Measurements from ENCODE around the gene KANSL1. TPM values are rescaled to one million over a fixed set of nuclear protein-coding genes. Genes with fewer than 3 reads are reported as not detected.

The KANSL1 gene
- total RNA-seq, 2 donors from 2014 or later: 137 to 144 TPM

- H3K27me3 Mint-ChIP-seq (ENCODE audit: insufficient read depth): no peaks in the 10 kb centered on the region
- Histone ChIP-seq H3K9ac (ENCODE audit: extremely low read depth, low read length, poor library complexity, severe bottlenecking) (no peak overlapping the region), H3K36me3 (ENCODE audit: control insufficient read depth, insufficient read depth, low read length) (peaks cover 19% of the 10 kb centered on the region), H3K9me3 (ENCODE audit: control insufficient read depth, low read length) (no peaks in the 10 kb centered on the region), H3K27me3 (ENCODE audit: control insufficient read depth, insufficient read depth, low read length, poor library complexity, severe bottlenecking) (no peaks in the 10 kb centered on the region), H3K27ac (ENCODE audit: low read depth, low read length) (no peak overlapping the region), H3K4me3 (ENCODE audit: low read length) (no peak overlapping the region), H3K4me1 (ENCODE audit: control insufficient read depth, insufficient read depth, low read length) (no peaks in the 10 kb centered on the region)
- H3K4me1 Mint-ChIP-seq: peaks cover 4% of the 10 kb centered on the region
- H3K36me3 Mint-ChIP-seq (ENCODE audit: low read depth): peaks cover 58% of the 10 kb centered on the region
- H3K9me3 Mint-ChIP-seq: no peaks in the 10 kb centered on the region
- H3K4me3 Mint-ChIP-seq: no peak overlapping the region
- no peak for DNase-seq
- no peak overlapping the region for H3K27ac Mint-ChIP-seq
- TF ChIP-seq CTCF (conservative IDR thresholded peaks at IDR 0.05): no peak
- 98 to 100% methylated on average over 2 to 3 of the region's 3 CpGs for WGBS, 2 experiments (ENCODE audit: insufficient coverage in 1 of 2, insufficient read length in 1 of 2)
Observed at GRCh38 chr17:46216682-46217081, 23.5 kb upstream of the KANSL1 start.

- Histone ChIP-seq H3K4me3 (ENCODE audit: low read length) (no peak overlapping the region), H3K4me1 (ENCODE audit: control insufficient read depth, insufficient read depth, low read length) (no peaks in the 10 kb centered on the region), H3K9me3 (ENCODE audit: control insufficient read depth, low read length) (no peaks in the 10 kb centered on the region), H3K27me3 (ENCODE audit: control insufficient read depth, insufficient read depth, low read length, poor library complexity, severe bottlenecking) (no peaks in the 10 kb centered on the region), H3K36me3 (ENCODE audit: control insufficient read depth, insufficient read depth, low read length) (peaks cover 24% of the 10 kb centered on the region), H3K9ac (ENCODE audit: extremely low read depth, low read length, poor library complexity, severe bottlenecking) (no peak overlapping the region), H3K27ac (ENCODE audit: low read depth, low read length) (no peak overlapping the region)
- peak; percentile 87 for DNase-seq
- peak; percentile 93 for TF ChIP-seq CTCF (conservative IDR thresholded peaks at IDR 0.05)
- Mint-ChIP-seq H3K9me3 (no peaks in the 10 kb centered on the region), H3K4me1 (peaks cover 4% of the 10 kb centered on the region), H3K36me3 (ENCODE audit: low read depth) (peaks cover 58% of the 10 kb centered on the region), H3K27ac (no peak overlapping the region), H3K27me3 (ENCODE audit: insufficient read depth) (no peaks in the 10 kb centered on the region), H3K4me3 (no peak overlapping the region)
- WGBS, 2 experiments (ENCODE audit: insufficient coverage in 1 of 2, insufficient read length in 1 of 2): 82 to 88% methylated on average over 5 to 11 of the region's 11 CpGs
Observed at GRCh38 chr17:46212634-46213435, 19.6 kb upstream of the KANSL1 start.

- Mint-ChIP-seq H3K36me3 (ENCODE audit: low read depth) (peaks cover 66% of the 10 kb centered on the region), H3K9me3 (peaks cover 19% of the 10 kb centered on the region)
- H3K4me3 ChIP-seq (ENCODE audit: low read length): no peak overlapping the region
Observed at GRCh38 chr17:46208997-46209396, 15.8 kb upstream of the KANSL1 start.

More at GRCh38 chr17:46208997-46209396, 15.8 kb upstream of the KANSL1 start:
- peaks cover 21% of the 10 kb centered on the region for H3K36me3 ChIP-seq (ENCODE audit: control insufficient read depth, insufficient read depth, low read length)
- H3K9ac ChIP-seq (ENCODE audit: extremely low read depth, low read length, poor library complexity, severe bottlenecking): no peak overlapping the region
- WGBS, 2 experiments (ENCODE audit: insufficient coverage in 1 of 2, insufficient read length in 1 of 2): 96 to 98% methylated on average over 7 of the region's 8 CpGs
- H3K4me1 ChIP-seq (ENCODE audit: control insufficient read depth, insufficient read depth, low read length): no peaks in the 10 kb centered on the region
- TF ChIP-seq CTCF (conservative IDR thresholded peaks at IDR 0.05): no peak
- Mint-ChIP-seq H3K4me1 (peaks cover 4% of the 10 kb centered on the region), H3K27ac (no peak overlapping the region), H3K27me3 (ENCODE audit: insufficient read depth) (no peaks in the 10 kb centered on the region), H3K4me3 (no peak overlapping the region)
- H3K27me3 ChIP-seq (ENCODE audit: control insufficient read depth, insufficient read depth, low read length, poor library complexity, severe bottlenecking): no peaks in the 10 kb centered on the region
- no peak overlapping the region for H3K27ac ChIP-seq (ENCODE audit: low read depth, low read length)
- DNase-seq: no peak
- peaks cover 17% of the 10 kb centered on the region for H3K9me3 ChIP-seq (ENCODE audit: control insufficient read depth, low read length)
